ENCODE measurements around the gene GCSAM. TPM values are rescaled to one million over a fixed set of nuclear protein-coding genes. Genes with fewer than 3 reads are reported as not detected.

The GCSAM gene
- total RNA-seq, 1 donor from 2014 or later: 0.90 TPM

GRCh38 chr3:112133626-112134334 lies 732 bp upstream of the GCSAM start:
- ATAC-seq (no peak), DNase-seq (no peak)
- intact Hi-C loops (cut with DNase I): no loop called here
- no peak overlapping the region for H3K4me3 ChIP-seq
- H3K9me3 ChIP-seq: no peaks in the 10 kb centered on the region
- H3K36me3 ChIP-seq: no peaks in the 10 kb centered on the region
- TF ChIP-seq CTCF (IDR thresholded peaks at IDR 0.05): no peak
- H3K4me1 ChIP-seq: no peaks in the 10 kb centered on the region
- H3K27me3 ChIP-seq: no peaks in the 10 kb centered on the region
- H3K27ac ChIP-seq: no peak overlapping the region

- no peaks in the 10 kb centered on the region for H3K36me3 ChIP-seq
- no peaks in the 10 kb centered on the region for H3K4me1 ChIP-seq
- no peak for TF ChIP-seq CTCF (IDR thresholded peaks at IDR 0.05)
- no peak overlapping the region for H3K27ac ChIP-seq
- no peaks in the 10 kb centered on the region for H3K27me3 ChIP-seq
- H3K4me3 ChIP-seq: no peak overlapping the region
- intact Hi-C loops (cut with DNase I): no loop called here
- ATAC-seq (no peak), DNase-seq (no peak)
- H3K9me3 ChIP-seq: no peaks in the 10 kb centered on the region
These were observed 494 bp downstream of the GCSAM start for GRCh38 chr3:112132554-112132953.

GRCh38 chr3:112132088-112132487 lies 960 bp downstream of the GCSAM start:
- Histone ChIP-seq H3K4me1 (no peaks in the 10 kb centered on the region), H3K4me3 (no peak overlapping the region), H3K36me3 (no peaks in the 10 kb centered on the region), H3K9me3 (no peaks in the 10 kb centered on the region), H3K27ac (no peak overlapping the region), H3K27me3 (no peaks in the 10 kb centered on the region)
- DNase-seq: no peak
- intact Hi-C loops (cut with DNase I): no loop called here
- ATAC-seq: no peak
- no peak for TF ChIP-seq CTCF (IDR thresholded peaks at IDR 0.05)

GRCh38 chr3:112131111-112131510 lies 1.9 kb downstream of the GCSAM start:
- no peak for TF ChIP-seq CTCF (IDR thresholded peaks at IDR 0.05)
- H3K4me3 ChIP-seq: no peak overlapping the region
- H3K9me3 ChIP-seq: no peaks in the 10 kb centered on the region
- ATAC-seq (no peak), DNase-seq (no peak)
- no peak overlapping the region for H3K27ac ChIP-seq
- intact Hi-C loops (cut with DNase I): no loop called here
- no peaks in the 10 kb centered on the region for H3K36me3 ChIP-seq
- H3K4me1 ChIP-seq: no peaks in the 10 kb centered on the region
- H3K27me3 ChIP-seq: no peaks in the 10 kb centered on the region

- Histone ChIP-seq H3K4me3 (no peak overlapping the region), H3K27me3 (no peaks in the 10 kb centered on the region), H3K36me3 (no peaks in the 10 kb centered on the region), H3K4me1 (no peaks in the 10 kb centered on the region), H3K27ac (no peak overlapping the region), H3K9me3 (no peaks in the 10 kb centered on the region)
- intact Hi-C loops (cut with DNase I): no loop called here
- no peak for TF ChIP-seq CTCF (IDR thresholded peaks at IDR 0.05)
- ATAC-seq (no peak), DNase-seq (no peak)
These were observed 2.4 kb downstream of the GCSAM start for GRCh38 chr3:112130638-112130993.

Measured in upper lobe of right lung (tissue), 1 donor.